ENCODE results near the gene IL12RB2. TPM values are rescaled to one million over a fixed set of nuclear protein-coding genes. Genes with fewer than 3 reads are reported as not detected.

The IL12RB2 gene
- polyA plus RNA-seq, 3 donors, result not detected

- no peak overlapping the region for H3K27ac ChIP-seq (ENCODE audit: low read depth in 1 of 2, low read length in 2 of 2)
- Mint-ChIP-seq H3K4me3 (no peak overlapping the region), H3K4me1 (no peaks in the 10 kb centered on the region), H3K27me3 (ENCODE audit: low read depth in 3 of 3) (peaks cover 0 to 1% (median 1%) of the 10 kb centered on the region in 3 donors), H3K9me3 (peaks cover 10 to 31% (median 27%) of the 10 kb centered on the region in 7 donors), H3K36me3 (peaks cover 3 to 4% of the 10 kb centered on the region in 2 donors), H3K27ac (no peak overlapping the region)
- DNase-seq, result no peak
- no peak for TF ChIP-seq CTCF (IDR thresholded peaks at IDR 0.05)
- no peaks in the 10 kb centered on the region for H3K36me3 ChIP-seq (replicated peaks in 1 of 2; ENCODE audit: control insufficient read depth in 1 of 2, insufficient read depth in 2 of 2, low read length in 2 of 2)
- no peak overlapping the region for H3K9ac ChIP-seq (ENCODE audit: insufficient read depth, low read length, poor library complexity, severe bottlenecking)
- 100% methylated on average over 2 of the region's 2 CpGs for WGBS (ENCODE audit: insufficient coverage)
- intact Hi-C loops (cut with micrococcal nuclease), result no loop called here
- H3K27me3 ChIP-seq (ENCODE audit: control insufficient read depth in 2 of 2, insufficient read depth in 2 of 2, low read length in 2 of 2), result no peaks in the 10 kb centered on the region
- H3K79me2 ChIP-seq (ENCODE audit: insufficient read depth, low read length), result no peaks in the 10 kb centered on the region
- H3K4me3 ChIP-seq (replicated peaks in 1 of 3; ENCODE audit: low read depth in 2 of 3, low read length in 3 of 3), result no peak overlapping the region
- no peak overlapping the region for H3K4me2 ChIP-seq (replicated peaks; ENCODE audit: extremely low read depth, low read length, poor library complexity, severe bottlenecking)
- peaks cover 16 to 20% of the 10 kb centered on the region in 2 donors for H3K9me3 ChIP-seq (replicated peaks in 1 of 2; ENCODE audit: control insufficient read depth in 1 of 2, insufficient read depth in 1 of 2, low read length in 2 of 2)
- no peaks in the 10 kb centered on the region for H3K4me1 ChIP-seq (ENCODE audit: control insufficient read depth in 1 of 2, insufficient read depth in 2 of 2, low read length in 2 of 2)
- no peak overlapping the region for H2AFZ ChIP-seq (ENCODE audit: insufficient read depth, low read depth, low read length, poor library complexity, severe bottlenecking)
- H4K20me1 ChIP-seq (ENCODE audit: insufficient read depth, low read length), result no peaks in the 10 kb centered on the region
Measured at GRCh38 chr1:67383999-67384638, 76.4 kb downstream of the IL12RB2 start.

- H3K27me3 ChIP-seq (ENCODE audit: control insufficient read depth in 2 of 2, insufficient read depth in 2 of 2, low read length in 2 of 2), result no peaks in the 10 kb centered on the region
- Mint-ChIP-seq H3K36me3 (no peaks in the 10 kb centered on the region), H3K4me3 (no peak overlapping the region), H3K4me1 (no peaks in the 10 kb centered on the region), H3K27me3 (ENCODE audit: low read depth in 3 of 3) (peaks cover 0 to 1% (median 0%) of the 10 kb centered on the region in 3 donors), H3K27ac (no peak overlapping the region), H3K9me3 (peaks cover 0 to 8% (median 2%) of the 10 kb centered on the region in 7 donors)
- intact Hi-C loops (cut with micrococcal nuclease), result no loop called here
- DNase-seq, result no peak
- no peaks in the 10 kb centered on the region for H3K4me1 ChIP-seq (ENCODE audit: control insufficient read depth in 1 of 2, insufficient read depth in 2 of 2, low read length in 2 of 2)
- H3K4me2 ChIP-seq (replicated peaks; ENCODE audit: extremely low read depth, low read length, poor library complexity, severe bottlenecking), result no peak overlapping the region
- no peak overlapping the region for H3K4me3 ChIP-seq (replicated peaks in 1 of 3; ENCODE audit: low read depth in 2 of 3, low read length in 3 of 3)
- H4K20me1 ChIP-seq (ENCODE audit: insufficient read depth, low read length), result no peaks in the 10 kb centered on the region
- no peak for TF ChIP-seq CTCF (IDR thresholded peaks at IDR 0.05)
- H3K9me3 ChIP-seq (replicated peaks in 1 of 2; ENCODE audit: control insufficient read depth in 1 of 2, insufficient read depth in 1 of 2, low read length in 2 of 2), result peaks cover 3 to 4% of the 10 kb centered on the region in 2 donors
- H2AFZ ChIP-seq (ENCODE audit: insufficient read depth, low read depth, low read length, poor library complexity, severe bottlenecking), result no peak overlapping the region
- no peak overlapping the region for H3K9ac ChIP-seq (ENCODE audit: insufficient read depth, low read length, poor library complexity, severe bottlenecking)
- no peak overlapping the region for H3K27ac ChIP-seq (ENCODE audit: low read depth in 1 of 2, low read length in 2 of 2)
- H3K79me2 ChIP-seq (ENCODE audit: insufficient read depth, low read length), result no peaks in the 10 kb centered on the region
- 100% methylated on average over 1 of the region's 3 CpGs for WGBS (ENCODE audit: insufficient coverage)
- H3K36me3 ChIP-seq (replicated peaks in 1 of 2; ENCODE audit: control insufficient read depth in 1 of 2, insufficient read depth in 2 of 2, low read length in 2 of 2), result no peaks in the 10 kb centered on the region
Measured at GRCh38 chr1:67390041-67390887, 82.6 kb downstream of the IL12RB2 start.
